Measurements from ENCODE around the gene ATAT1. TPM values are rescaled to one million over a fixed set of nuclear protein-coding genes. Genes with fewer than 3 reads are reported as not detected.

The ATAT1 gene
- total and polyA plus RNA-seq, 2 experiments from 2014 or later, result 12.8 to 23.0 TPM

DNA sequence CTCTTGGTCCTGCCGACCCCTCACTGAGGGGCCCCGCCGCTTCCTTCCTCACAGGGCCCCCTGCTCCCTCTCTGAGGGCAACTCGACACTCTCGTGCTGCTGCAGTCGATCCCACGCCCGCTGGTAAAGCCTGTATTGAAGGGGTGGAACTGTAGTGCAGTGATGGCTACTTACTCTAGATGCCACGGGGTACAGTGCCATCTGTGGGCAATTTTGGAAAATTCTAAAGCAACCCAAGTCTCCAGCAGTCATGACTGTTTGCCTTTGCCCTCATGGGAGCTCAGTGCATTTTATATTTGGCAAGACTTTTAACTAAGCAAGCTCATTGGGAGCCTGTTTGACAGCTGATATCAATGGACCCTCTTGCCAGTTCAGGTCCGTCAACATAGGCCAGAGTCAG, 13.8 kb downstream of the ATAT1 start:
- Histone ChIP-seq H3K27ac (ENCODE audit: low read depth) (no peak overlapping the region), H3K9me2 (ENCODE audit: insufficient read depth) (no peaks in the 10 kb centered on the region), H3K4me3 (no peak overlapping the region), H4K20me1 (replicated peaks; ENCODE audit: insufficient read depth) (peaks cover 4% of the 10 kb centered on the region; the same call in 1 of the 2 replicates), H3K4me2 (no peak overlapping the region), H3K4me1 (ENCODE audit: insufficient read depth) (no peaks in the 10 kb centered on the region), H3K79me2 (replicated peaks; ENCODE audit: insufficient read depth) (peaks cover 6% of the 10 kb centered on the region), H3K27me3 (ENCODE audit: insufficient read depth) (no peaks in the 10 kb centered on the region), H3F3A (replicated peaks; ENCODE audit: low read depth) (no peaks in the 10 kb centered on the region), H3K36me3 (ENCODE audit: insufficient read depth) (peaks cover 4% of the 10 kb centered on the region; the same call in 1 of the 2 replicates), H2AFZ (no peak overlapping the region)
- no peak for ATAC-seq
- TF ChIP-seq, protein P1, sequence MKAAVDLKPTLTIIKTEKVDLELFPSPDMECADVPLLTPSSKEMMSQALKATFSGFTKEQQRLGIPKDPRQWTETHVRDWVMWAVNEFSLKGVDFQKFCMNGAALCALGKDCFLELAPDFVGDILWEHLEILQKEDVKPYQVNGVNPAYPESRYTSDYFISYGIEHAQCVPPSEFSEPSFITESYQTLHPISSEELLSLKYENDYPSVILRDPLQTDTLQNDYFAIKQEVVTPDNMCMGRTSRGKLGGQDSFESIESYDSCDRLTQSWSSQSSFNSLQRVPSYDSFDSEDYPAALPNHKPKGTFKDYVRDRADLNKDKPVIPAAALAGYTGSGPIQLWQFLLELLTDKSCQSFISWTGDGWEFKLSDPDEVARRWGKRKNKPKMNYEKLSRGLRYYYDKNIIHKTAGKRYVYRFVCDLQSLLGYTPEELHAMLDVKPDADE (IDR thresholded peaks at IDR 0.05), result no peak
- no peak for TF ChIP-seq ZNF331 (CRISPR knock-in tag; IDR thresholded peaks at IDR 0.05; ENCODE audit: low read depth)
- TF ChIP-seq ZNF114 (CRISPR knock-in tag; IDR thresholded peaks at IDR 0.05), result no peak
- TF ChIP-seq, protein P2, sequence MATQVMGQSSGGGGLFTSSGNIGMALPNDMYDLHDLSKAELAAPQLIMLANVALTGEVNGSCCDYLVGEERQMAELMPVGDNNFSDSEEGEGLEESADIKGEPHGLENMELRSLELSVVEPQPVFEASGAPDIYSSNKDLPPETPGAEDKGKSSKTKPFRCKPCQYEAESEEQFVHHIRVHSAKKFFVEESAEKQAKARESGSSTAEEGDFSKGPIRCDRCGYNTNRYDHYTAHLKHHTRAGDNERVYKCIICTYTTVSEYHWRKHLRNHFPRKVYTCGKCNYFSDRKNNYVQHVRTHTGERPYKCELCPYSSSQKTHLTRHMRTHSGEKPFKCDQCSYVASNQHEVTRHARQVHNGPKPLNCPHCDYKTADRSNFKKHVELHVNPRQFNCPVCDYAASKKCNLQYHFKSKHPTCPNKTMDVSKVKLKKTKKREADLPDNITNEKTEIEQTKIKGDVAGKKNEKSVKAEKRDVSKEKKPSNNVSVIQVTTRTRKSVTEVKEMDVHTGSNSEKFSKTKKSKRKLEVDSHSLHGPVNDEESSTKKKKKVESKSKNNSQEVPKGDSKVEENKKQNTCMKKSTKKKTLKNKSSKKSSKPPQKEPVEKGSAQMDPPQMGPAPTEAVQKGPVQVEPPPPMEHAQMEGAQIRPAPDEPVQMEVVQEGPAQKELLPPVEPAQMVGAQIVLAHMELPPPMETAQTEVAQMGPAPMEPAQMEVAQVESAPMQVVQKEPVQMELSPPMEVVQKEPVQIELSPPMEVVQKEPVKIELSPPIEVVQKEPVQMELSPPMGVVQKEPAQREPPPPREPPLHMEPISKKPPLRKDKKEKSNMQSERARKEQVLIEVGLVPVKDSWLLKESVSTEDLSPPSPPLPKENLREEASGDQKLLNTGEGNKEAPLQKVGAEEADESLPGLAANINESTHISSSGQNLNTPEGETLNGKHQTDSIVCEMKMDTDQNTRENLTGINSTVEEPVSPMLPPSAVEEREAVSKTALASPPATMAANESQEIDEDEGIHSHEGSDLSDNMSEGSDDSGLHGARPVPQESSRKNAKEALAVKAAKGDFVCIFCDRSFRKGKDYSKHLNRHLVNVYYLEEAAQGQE (IDR thresholded peaks at IDR 0.05; ENCODE audit: unreplicated experiment), result no peak
- no peak for TF ChIP-seq JUNB (IDR thresholded peaks at IDR 0.05; ENCODE audit: unreplicated experiment)
- TF ChIP-seq STAT1 (IDR thresholded peaks at IDR 0.05; ENCODE audit: unreplicated experiment), result no peak
- no peak for TF ChIP-seq EZH2phosphoT487 (IDR thresholded peaks at IDR 0.05; ENCODE audit: unreplicated experiment)
- no peak for TF ChIP-seq EZH2 (IDR thresholded peaks at IDR 0.05; ENCODE audit: low read depth, unreplicated experiment)
- TF ChIP-seq NANOG (IDR thresholded peaks at IDR 0.05; ENCODE audit: borderline replicate concordance), result no peak
- TF ChIP-seq POLR2AphosphoS5 (IDR thresholded peaks at IDR 0.05; ENCODE audit: low read depth), result no peak
- TF ChIP-seq ZNF462 (CRISPR knock-in tag; IDR thresholded peaks at IDR 0.05), result no peak
- TF ChIP-seq CTCF (conservative IDR thresholded peaks at IDR 0.05; ENCODE audit: low read depth in 2 of 2), result no peak
- TF ChIP-seq CREB1 (CRISPR knock-in tag; IDR thresholded peaks at IDR 0.05; ENCODE audit: low read depth), result no peak
- no peak for DNase-seq (ENCODE audit: low spot score)
- Mint-ChIP-seq H3K27me3 (ENCODE audit: insufficient read depth, low read depth, poor library complexity) (peaks cover 6% of the 10 kb centered on the region), H3K9me3 (no peaks in the 10 kb centered on the region), H3K4me1 (no peaks in the 10 kb centered on the region; the same call in 2 of the 3 replicates), H3K27ac (no peak overlapping the region), H3K4me3 (no peak overlapping the region), H3K36me3 (ENCODE audit: low read depth) (peaks cover 50% of the 10 kb centered on the region)
